GM12891 (cell line): Measurements from ENCODE around the gene HINFP.
A peak's percentile ranks its signal among the peaks of the same experiment; 100 is the strongest.

Experiments
- POLR2A ChIP-seq: IDR thresholded peaks from 2 replicates; pipeline ENCODE4 v1.6.1; 2011; ENCODE audit warnings: low read depth, low read length, control low read depth
- POLR2AphosphoS5 ChIP-seq: IDR thresholded peaks from 2 replicates; pipeline ENCODE4 v1.6.1; 2011; ENCODE audit warnings: low read depth, low read length, control low read depth
- POU2F2 ChIP-seq: IDR thresholded peaks from 2 replicates; pipeline ENCODE4 v1.6.1; 2011; ENCODE audit warnings: low read depth, mild to moderate bottlenecking, control low read depth, low read length, moderate library complexity
- TAF1 ChIP-seq: IDR thresholded peaks from 2 replicates; pipeline ENCODE4 v1.6.1; 2011; ENCODE audit warnings: low read depth, low read length, control low read depth

DNA sequence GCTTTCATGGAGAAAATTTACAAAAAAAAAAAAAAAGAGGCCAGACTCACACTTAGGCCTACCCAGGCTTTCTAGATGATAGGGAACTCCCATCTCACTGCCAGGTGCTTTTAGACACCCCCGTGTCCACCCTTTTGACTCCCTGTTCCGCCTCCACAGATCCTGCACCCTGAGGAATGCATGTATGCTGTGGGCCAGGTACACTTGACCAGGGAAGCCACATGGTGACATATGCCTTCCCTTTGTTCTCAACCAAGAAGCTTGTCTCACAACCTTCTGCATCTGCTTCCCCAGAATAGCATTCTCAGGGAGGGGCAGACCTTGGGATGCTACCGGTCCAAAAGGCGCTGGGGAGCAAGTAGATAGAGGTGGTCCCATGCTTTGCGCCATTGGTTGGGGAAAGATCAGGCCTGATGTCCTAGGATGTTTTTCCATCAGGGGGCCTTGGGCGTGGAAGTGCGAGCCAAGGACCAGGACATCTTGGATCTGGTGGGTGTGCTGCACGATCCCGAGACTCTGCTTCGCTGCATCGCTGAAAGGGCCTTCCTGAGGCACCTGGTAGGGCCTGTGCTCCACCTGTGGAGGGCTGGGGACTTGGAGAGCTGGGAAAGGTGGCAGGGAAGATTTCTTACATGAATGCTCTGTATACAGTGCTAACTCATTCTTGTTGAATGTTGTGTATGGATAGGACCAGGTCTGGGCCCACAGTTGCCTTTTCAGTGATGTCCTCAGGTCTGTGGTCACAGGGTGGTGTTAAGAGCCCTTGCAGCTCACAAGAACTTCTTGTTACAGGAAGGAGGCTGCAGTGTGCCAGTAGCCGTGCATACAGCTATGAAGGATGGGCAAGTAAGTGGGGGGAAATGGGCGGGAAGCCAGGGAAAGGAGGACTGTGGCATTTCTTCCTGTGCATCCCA lies 29.2 kb upstream of the HINFP start:
- TF ChIP-seq POLR2A: 0 out of 2 replicates have a peak, but pooled peaks have one; percentile 37
- no peak; the same call in 1 of the 2 replicates for TF ChIP-seq POLR2AphosphoS5
- TF ChIP-seq TAF1: no peak
- TF ChIP-seq POU2F2: no peak
